ENCODE data around the gene HIBCH.

DNA sequence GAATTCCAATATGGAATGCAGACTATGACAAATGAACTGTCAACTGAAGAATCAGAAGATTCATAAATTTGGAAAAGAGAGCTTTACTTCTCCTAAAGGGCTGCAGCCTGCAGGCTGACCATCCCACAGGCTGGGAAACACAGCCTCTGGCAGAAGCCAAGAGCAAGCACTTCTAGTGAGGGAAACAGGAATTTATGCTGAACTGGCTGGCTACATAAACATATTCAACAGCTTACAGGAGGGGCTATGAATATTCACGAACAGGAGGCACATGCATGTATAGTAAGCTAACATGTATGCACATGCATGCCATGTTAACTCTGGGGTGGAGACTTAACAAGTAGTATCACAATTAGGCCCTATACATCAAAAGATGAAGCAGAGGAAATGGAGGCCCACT is 17.6 kb downstream of the HIBCH start:
- TF ChIP-seq, protein P1, sequence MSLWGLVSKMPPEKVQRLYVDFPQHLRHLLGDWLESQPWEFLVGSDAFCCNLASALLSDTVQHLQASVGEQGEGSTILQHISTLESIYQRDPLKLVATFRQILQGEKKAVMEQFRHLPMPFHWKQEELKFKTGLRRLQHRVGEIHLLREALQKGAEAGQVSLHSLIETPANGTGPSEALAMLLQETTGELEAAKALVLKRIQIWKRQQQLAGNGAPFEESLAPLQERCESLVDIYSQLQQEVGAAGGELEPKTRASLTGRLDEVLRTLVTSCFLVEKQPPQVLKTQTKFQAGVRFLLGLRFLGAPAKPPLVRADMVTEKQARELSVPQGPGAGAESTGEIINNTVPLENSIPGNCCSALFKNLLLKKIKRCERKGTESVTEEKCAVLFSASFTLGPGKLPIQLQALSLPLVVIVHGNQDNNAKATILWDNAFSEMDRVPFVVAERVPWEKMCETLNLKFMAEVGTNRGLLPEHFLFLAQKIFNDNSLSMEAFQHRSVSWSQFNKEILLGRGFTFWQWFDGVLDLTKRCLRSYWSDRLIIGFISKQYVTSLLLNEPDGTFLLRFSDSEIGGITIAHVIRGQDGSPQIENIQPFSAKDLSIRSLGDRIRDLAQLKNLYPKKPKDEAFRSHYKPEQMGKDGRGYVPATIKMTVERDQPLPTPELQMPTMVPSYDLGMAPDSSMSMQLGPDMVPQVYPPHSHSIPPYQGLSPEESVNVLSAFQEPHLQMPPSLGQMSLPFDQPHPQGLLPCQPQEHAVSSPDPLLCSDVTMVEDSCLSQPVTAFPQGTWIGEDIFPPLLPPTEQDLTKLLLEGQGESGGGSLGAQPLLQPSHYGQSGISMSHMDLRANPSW (CRISPR knock-in tag; IDR thresholded peaks at IDR 0.05) = no peak
- TF ChIP-seq SMAD4 (CRISPR knock-in tag; conservative IDR thresholded peaks at IDR 0.05) (no peak), ZNF121 (CRISPR knock-in tag; conservative IDR thresholded peaks at IDR 0.05) (no peak), ZNF830 (CRISPR knock-in tag; IDR thresholded peaks at IDR 0.05) (no peak), CREM (IDR thresholded peaks at IDR 0.05; ENCODE audit: low read depth) (no peak), JUN (IDR thresholded peaks at IDR 0.05; ENCODE audit: borderline replicate concordance, low read depth, low read length) (no peak), JUN (CRISPR knock-in tag; IDR thresholded peaks at IDR 0.05; ENCODE audit: borderline replicate concordance) (no peak), RAD21 (CRISPR knock-in tag; conservative IDR thresholded peaks at IDR 0.05 in 1 of 2, IDR thresholded peaks at IDR 0.05 in 1 of 2) (no peak)
- TF ChIP-seq, protein P2, sequence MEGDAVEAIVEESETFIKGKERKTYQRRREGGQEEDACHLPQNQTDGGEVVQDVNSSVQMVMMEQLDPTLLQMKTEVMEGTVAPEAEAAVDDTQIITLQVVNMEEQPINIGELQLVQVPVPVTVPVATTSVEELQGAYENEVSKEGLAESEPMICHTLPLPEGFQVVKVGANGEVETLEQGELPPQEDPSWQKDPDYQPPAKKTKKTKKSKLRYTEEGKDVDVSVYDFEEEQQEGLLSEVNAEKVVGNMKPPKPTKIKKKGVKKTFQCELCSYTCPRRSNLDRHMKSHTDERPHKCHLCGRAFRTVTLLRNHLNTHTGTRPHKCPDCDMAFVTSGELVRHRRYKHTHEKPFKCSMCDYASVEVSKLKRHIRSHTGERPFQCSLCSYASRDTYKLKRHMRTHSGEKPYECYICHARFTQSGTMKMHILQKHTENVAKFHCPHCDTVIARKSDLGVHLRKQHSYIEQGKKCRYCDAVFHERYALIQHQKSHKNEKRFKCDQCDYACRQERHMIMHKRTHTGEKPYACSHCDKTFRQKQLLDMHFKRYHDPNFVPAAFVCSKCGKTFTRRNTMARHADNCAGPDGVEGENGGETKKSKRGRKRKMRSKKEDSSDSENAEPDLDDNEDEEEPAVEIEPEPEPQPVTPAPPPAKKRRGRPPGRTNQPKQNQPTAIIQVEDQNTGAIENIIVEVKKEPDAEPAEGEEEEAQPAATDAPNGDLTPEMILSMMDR (IDR thresholded peaks at IDR 0.05 in 2 of 3, conservative IDR thresholded peaks at IDR 0.05 in 1 of 3; ENCODE audit: insufficient read depth in 2 of 3, low read depth in 1 of 3, low read length in 3 of 3) = no peak
- TF ChIP-seq, protein P3, sequence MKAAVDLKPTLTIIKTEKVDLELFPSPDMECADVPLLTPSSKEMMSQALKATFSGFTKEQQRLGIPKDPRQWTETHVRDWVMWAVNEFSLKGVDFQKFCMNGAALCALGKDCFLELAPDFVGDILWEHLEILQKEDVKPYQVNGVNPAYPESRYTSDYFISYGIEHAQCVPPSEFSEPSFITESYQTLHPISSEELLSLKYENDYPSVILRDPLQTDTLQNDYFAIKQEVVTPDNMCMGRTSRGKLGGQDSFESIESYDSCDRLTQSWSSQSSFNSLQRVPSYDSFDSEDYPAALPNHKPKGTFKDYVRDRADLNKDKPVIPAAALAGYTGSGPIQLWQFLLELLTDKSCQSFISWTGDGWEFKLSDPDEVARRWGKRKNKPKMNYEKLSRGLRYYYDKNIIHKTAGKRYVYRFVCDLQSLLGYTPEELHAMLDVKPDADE (conservative IDR thresholded peaks at IDR 0.05; ENCODE audit: control insufficient read depth, low read depth, low read length) = no peak
- TF ChIP-seq, protein P4, sequence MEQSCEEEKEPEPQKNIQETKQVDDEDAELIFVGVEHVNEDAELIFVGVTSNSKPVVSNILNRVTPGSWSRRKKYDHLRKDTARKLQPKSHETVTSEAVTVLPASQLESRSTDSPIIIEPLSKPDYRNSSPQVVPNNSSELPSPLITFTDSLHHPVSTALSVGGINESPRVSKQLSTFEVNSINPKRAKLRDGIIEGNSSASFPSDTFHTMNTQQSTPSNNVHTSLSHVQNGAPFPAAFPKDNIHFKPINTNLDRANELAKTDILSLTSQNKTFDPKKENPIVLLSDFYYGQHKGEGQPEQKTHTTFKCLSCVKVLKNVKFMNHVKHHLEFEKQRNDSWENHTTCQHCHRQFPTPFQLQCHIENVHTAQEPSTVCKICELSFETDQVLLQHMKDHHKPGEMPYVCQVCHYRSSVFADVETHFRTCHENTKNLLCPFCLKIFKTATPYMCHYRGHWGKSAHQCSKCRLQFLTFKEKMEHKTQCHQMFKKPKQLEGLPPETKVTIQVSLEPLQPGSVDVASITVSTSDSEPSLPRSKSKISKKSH (CRISPR knock-in tag; IDR thresholded peaks at IDR 0.05) = no peak
- TF ChIP-seq, protein P5, sequence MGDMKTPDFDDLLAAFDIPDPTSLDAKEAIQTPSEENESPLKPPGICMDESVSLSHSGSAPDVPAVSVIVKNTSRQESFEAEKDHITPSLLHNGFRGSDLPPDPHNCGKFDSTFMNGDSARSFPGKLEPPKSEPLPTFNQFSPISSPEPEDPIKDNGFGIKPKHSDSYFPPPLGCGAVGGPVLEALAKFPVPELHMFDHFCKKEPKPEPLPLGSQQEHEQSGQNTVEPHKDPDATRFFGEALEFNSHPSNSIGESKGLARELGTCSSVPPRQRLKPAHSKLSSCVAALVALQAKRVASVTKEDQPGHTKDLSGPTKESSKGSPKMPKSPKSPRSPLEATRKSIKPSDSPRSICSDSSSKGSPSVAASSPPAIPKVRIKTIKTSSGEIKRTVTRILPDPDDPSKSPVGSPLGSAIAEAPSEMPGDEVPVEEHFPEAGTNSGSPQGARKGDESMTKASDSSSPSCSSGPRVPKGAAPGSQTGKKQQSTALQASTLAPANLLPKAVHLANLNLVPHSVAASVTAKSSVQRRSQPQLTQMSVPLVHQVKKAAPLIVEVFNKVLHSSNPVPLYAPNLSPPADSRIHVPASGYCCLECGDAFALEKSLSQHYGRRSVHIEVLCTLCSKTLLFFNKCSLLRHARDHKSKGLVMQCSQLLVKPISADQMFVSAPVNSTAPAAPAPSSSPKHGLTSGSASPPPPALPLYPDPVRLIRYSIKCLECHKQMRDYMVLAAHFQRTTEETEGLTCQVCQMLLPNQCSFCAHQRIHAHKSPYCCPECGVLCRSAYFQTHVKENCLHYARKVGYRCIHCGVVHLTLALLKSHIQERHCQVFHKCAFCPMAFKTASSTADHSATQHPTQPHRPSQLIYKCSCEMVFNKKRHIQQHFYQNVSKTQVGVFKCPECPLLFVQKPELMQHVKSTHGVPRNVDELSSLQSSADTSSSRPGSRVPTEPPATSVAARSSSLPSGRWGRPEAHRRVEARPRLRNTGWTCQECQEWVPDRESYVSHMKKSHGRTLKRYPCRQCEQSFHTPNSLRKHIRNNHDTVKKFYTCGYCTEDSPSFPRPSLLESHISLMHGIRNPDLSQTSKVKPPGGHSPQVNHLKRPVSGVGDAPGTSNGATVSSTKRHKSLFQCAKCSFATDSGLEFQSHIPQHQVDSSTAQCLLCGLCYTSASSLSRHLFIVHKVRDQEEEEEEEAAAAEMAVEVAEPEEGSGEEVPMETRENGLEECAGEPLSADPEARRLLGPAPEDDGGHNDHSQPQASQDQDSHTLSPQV (IDR thresholded peaks at IDR 0.05) = no peak

Measured in K562 (cell line).